HG03139 (cell line): ENCODE data around the gene MBD3.
"Not testable (repeated sequence)": the region's sequence is repeated elsewhere in the genome, so short reads cannot be mapped to it uniquely, and the experiment has no call there.

Experiments used
- ATAC-seq: cut with Tn5 transposase; IDR thresholded peaks from one replicate; pipeline ENCODE4 v1.9.1; 2021; ENCODE audit not compliant: unreplicated experiment

Gene MBD3

DNA sequence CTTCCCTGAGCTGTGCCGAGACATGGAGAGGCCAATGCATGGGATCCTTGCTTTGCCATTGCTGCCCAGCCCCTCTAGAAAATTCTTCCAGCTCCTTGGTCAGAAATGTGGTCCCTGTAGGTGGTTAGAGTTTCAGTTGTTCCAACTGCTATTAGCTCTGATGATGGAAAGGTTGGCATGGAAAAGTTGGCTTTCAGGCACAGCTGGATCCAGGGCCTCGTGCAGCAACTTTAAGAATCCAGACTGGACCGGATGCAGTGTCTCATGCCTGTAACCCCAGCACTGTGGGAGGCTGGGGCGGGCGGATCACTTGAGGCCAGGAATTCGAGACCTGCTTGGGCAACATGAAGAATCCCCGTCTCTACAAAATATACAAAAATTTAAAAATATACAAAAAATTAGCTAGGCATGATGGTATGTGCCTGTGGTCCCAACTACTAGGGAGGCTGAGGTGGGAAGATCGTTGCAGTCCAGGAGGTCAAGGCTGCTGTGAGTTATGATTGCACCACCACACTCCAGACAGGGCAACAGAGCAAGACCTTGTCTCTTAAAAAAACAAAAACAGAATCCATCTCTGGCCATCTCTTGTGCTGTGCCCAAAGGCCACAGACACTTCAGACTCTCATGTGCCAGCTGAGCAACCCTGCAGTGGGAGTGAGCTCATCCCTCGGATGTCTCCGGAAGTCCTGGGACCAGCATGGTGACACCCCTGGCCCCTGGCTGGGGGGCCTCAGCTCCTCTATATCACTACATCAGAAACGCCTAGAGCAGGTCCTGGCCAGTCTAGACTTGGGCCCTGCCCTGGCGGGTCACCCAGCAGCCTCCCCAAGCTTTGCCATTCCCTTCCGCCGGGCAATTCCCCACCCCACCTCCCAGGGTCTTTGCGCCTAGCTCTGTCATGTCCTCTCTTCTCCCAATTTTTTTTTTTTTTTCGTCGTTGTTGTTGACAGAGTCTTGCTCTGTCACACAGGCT, 41.3 kb downstream of the MBD3 start:
- ATAC-seq, result no peak

DNA sequence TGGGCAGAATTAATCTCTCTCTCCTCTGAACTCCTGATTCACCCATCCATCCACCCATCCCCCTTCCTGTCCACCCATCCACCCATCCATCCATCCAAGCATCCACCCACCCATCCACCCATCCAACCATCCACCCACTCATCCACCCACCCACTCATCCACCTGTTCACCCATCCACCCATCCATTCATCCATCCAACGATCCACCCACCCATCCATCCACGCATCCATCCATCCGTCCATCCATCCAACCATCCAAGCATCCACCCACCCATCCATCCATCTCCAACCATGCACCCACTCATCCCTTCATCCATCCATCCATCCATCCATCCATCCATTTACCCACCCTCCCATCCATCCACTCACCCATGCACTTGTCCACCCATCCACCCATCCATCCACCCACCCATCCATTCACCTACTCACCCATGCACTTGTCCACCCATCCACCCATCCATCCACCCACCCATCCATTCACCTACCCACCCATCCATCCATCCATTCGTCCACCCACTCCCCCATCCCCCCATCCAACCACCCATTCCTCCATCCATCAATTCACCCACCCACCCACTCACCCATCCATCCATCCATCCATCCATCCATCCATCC, 43.2 kb downstream of the MBD3 start:
- ATAC-seq, result no peak

DNA sequence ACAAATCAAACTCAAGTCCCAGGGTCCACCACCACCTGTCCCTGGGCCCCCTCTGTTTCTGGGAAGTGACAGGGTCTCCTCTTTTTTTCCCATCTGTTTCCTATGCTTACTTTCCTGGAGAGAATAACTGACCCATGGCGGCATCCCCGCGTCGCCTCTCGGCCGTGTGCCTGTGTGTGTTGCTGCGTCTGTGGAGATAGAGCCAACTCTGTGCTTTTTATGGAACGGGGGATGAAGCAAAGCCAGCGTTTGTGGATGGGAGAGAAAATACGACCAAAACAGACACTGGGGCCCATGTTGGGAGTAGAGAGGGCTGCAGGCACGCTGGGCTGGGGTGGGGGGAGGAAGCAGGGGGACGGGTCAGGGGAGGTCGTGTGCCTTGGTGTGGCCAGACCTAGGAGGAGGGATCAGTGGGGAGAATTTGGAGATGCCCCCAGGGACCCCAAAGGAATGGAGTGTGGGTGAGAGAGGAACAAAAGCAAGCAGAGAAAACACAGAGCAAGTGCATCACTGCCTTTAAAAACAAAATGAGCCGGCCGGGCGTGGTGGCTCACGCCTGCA, 52.2 kb downstream of the MBD3 start:
- ATAC-seq, result no peak

DNA sequence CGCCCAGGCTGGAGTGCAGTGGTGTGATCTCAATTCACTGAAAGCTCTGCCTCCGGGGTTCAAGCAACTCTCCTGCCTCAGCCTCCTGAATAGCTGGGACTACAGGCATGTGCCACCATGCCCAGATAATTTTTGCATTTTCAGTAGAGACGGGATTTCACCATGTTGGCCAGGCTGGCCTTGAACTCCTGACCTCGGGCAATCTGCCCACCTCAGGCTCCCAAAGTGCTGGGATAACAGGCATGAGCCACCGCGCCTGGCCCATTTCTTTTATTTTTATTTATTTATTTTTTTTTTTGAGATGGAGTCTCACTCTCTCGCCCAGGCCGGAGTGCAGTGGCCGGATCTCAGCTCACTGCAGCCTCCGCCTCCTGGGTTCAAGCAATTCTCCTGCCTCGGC, 52.9 kb downstream of the MBD3 start:
- not testable (repeated sequence) for ATAC-seq

DNA sequence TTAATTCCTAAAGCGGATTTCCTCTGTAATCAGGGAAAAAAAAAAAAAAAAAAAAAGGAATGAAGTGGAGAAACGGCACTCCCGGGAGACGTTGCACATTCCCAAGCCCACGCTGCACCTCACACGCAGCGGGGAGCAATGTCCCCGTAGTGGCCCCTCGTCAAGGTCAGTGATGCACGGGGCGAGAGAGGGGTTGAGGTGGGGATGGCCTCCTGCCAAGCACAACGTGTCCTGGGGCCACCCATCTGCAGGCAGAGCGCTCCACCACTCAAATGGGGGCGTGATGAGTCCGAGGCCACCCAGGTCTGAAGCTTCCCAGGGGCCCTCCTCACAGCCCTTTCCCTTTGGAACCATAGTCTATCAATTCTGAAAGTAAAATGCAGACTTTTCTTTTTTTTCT, 53.7 kb downstream of the MBD3 start:
- ATAC-seq, result no peak

DNA sequence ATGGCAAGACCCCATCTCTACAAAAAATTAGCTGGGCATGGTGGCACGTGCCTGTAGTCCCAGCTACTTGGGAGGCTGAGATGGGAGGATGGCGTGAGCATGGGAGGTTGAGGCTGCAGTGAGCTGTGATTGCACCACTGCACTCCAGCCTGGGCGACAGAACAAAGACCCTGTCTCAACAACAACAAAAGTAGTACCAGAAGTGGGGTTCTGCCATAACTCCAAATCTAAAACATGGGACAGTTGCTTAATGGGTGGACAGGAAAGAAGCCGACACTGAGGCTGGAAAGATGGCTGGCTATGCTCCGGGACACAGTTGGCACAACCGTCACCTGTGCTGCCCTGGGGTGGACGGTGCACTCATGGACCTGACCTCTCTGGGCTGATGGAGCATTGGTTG, 57.0 kb downstream of the MBD3 start:
- not testable (repeated sequence) for ATAC-seq

DNA sequence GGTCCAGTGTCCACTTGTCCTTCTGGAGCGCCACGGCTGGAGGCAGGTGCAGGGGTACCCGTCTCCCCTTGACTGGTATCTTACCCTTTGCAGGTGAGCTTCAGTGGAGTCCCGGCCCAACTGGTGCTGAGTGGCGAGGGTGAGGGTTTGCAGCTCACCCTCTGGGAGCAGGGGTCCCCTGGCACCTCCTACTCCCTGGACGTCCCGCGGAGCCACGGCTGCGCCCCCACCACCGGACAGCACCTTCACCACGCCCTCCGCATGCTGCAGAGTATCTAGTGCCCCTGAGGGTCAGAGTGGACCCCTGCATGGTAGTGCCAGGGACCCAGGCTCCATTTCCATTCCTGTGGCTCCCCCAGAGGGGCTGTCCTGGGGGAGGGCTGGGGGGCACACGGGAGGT, 57.7 kb downstream of the MBD3 start:
- ATAC-seq, result no peak

DNA sequence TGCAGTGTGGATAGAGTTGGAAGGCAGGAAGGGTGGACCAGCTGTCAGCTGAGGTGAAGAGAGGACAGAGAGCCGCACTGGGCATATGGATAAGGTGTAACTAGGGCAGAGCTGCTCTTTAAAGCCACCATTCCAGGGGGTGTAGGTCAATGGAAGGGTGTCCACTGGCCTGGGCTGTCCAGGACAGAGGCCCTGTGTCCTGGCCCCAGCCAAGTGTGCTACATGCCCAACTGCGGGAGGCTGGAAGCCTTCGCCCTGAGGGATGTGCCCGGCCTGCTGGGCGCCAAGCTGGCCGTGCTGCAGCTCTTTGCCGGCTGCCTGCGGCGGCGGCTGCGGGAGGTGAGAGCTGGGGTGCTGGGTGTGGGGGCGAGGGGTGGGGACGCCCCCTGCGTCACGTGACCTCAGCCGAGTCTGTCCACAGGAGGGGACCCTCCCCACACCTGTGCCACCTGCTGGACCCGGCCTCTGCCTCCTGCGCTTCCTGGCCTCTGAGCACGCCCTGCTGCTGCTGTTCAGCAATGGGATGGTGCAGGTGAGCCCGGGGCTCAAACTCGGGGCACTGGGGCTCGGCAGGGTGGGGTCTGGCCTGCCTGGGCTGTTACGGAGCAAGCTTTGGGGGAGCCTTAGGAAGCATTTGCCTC, 59.0 kb downstream of the MBD3 start:
- no peak for ATAC-seq

DNA sequence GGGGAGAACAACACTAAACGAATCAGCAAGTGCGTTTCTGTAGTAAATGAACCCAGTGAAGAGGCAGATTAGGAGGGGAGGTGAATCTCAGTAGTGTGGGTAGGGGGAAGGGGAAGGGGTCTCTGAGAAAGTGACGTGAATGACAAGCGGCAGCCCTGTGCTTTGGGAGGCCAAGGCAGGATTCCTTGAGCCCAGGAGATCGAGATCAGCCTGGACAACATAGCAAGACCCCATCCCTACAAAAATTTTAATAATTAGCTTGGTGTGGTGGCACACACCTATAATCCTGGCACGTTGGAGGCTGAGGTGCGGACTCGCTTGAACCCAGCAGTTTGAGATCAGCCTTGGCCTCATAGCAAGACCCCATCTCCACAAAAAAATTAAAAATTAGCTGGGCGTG, 60.7 kb downstream of the MBD3 start:
- ATAC-seq, result no peak

DNA sequence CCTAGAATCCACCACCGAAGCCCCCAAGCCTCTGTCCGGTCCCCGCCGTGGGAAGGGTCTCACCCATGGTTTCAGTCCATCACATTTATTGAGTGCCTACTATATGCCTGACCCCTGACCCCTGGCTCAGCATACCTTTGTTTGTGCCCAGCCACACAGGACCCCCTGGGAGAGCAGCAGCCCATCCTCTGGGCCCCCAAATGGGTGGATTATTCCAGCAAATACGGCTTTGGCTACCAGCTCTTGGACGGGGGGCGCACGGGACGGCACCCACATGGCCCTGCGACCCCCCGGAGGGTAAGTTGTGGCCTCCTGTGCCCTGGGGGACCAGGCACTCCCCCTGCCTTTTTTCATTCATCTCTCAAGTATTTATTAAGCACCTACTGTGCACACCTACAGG, 61.1 kb downstream of the MBD3 start:
- no peak for ATAC-seq

DNA sequence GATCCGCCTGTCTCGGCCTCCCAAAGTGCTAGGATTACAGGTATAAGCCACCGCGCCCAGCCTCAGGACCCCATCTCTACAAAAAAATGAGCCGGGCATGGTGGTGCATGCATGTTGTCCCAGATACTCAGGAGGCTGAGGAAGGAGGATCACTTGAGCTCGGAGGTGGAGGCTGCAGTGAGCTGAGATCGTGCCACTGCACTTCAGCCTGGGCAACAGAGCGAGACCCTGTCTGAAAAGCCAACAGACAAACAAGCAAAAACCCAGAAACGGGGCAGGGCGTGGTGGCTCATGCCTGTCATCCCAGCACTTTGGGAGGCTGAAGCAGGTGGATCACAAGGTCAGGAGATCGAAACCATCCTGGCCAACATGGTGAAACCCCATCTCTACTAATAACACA, 61.8 kb downstream of the MBD3 start:
- not testable (repeated sequence) for ATAC-seq

DNA sequence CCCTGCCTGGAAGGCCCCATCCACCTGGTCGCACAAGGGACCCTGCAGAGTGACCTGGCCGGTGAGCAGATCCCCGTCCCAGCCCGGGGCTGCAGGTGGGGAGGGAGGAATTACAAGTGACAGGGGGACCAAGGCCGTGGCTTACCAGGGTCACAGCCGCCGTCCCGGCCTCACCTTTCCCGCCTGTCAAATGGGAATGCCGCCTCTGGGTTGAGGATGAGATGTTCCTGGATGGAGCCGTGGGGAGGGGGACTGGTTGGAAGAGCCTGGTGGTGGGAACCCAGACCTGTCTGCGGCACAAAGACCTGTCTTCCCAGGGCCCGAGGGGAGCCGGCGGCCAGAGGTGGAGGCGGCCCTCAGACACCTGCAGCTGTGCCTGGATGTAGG, 63.2 kb downstream of the MBD3 start:
- ATAC-seq, result no peak

DNA sequence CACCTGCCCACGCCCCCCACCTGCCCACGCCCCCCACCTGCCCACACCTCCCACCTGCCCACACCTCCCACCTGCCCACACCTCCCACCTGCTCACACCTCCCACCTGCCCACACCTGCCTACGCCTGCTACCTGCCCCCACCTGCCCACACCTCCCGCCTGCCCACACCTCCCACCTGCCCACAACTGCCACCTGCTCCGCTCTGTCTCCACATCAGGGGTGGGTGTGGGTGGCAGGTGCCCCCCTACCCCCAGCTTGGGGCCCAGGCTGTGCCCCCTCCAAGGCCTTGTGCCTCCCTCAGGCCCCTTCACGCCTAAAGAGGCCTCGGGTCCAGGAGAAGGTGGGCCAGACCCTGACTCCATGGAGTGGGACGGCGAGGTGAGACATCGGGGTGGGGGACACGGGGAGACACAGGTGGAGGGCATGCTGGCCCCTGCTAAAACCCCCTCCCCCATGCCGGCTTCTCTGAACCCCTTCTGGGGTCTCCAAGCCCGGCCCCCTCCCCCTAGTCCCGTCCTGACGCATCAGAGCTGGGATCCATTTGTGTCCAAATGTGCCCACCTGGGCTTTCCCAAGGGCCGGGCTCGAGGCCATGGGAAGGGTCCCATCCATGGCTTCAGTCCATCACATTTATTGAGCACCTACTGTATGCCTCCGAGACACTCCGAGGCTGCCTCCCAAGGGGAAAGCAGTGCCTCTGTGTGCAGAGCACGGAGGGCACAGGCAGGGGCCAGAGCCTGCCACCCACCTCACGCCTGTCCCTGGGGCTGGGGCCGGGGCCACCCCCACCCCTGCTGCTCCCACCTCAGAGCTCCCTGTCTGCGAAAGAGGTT, 63.9 kb downstream of the MBD3 start:
- no peak for ATAC-seq

DNA sequence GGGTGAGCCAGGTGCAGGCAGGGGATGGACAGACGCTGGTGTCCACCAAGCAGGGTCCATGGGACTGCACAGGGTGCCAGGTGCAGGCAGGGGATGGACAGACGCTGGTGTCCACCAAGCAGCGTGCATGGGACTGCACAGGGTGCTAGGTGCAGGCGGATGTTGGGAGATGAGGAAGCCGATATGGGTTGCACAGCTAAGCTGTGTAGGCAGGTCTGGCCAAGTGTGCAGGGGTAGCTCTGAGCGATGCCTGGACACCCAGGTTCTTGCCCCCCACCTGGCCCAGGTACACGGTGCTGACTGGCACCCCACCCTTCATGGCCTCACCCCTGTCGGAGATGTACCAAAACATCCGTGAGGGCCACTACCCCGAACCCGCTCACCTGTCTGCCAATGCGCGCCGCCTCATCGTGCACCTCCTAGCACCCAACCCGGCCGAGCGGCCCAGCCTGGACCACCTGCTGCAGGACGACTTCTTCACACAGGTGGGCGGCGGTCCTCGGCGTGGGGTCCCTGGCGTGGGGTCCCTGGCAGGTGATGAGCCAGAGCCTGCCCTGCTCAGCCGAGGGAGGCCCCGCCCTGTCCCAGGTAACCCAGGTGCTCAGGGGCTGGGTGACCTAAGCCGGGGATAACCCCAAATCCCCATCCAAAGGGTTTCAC, 64.9 kb downstream of the MBD3 start:
- ATAC-seq, result no peak

DNA sequence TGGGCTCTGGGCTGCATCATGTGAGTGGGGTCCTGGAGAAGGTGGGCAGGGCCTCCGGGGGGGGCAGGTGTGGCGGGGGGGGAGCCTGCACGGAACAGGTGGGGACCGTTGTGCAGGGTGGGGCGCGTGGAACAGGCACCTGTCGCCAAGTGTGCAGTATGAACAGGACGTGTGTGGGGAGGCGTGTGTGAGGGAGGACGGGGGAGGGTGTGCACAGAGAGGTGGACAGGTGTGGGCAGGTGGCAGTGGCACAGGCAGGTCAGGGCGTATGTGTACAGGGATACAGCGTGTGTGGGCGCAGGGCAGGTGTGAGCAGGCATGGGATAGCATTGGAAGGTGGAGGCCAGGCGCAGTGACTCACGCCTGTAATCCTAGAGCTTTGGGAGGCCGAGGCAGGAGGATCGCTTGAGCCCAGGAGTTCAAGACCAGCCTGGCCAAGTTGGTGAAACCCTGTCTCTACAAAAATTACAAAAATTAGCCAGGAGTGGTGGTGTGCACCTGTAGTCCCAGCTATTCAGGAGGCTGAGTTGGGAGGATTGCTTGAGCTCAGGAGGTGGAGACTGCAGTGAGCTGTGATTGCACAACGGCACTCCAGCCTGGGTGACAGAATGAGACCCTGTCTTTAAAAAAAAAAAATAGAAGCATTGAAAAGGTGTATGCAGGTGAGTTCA, 65.6 kb downstream of the MBD3 start:
- no peak for ATAC-seq

DNA sequence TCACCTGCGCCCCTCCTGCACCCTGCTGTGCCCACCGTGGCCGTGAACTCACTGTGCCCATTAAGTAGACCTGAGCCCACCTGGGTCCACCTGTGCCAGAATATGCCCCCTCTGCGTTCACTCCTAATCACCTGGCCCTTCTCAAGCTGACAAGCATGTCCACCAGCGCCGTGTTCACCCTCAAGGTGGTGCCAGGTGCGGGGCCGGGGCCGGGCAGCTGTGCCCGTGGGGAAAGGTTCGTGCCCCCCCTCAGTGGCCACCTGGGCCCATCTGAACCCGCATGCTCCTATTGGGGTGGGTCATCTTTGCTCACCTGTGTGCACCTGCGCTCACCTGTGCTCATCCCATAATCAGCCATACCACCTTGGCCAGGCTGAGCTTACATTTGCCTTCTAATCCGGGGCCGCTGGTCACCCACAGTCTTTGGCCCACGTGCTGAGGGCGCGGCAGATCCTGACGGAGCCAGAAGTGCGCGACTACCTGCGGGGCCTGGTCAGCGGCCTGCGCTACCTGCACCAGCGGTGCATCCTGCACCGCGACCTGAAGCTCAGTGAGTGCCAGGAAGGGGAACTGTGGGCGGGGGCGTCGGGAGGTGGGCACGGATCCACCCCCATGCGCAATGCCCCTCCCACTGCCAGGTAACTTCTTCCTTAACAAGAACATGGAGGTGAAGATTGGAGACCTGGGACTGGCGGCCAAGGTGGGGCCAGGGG, 66.4 kb downstream of the MBD3 start:
- no peak for ATAC-seq

DNA sequence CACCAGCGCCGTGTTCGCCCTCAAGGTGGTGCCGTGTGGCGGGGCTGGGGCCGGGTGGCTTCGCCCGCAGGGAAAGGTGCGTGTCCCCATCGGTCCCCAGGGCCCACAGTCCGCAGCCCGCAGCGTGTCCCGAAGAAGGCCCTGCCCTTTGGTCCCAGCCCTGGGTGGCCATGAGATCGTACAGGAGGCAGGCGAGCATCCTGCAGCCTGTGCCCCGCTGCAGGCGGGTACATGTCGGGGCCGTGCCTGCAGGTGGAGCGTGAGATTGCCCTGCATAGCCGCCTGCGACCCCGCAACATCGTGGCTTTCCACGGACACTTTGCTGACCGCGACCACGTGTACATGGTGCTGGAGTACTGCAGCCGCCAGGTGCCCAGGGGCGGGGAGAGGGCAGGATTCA, 67.3 kb downstream of the MBD3 start:
- no peak for ATAC-seq

DNA sequence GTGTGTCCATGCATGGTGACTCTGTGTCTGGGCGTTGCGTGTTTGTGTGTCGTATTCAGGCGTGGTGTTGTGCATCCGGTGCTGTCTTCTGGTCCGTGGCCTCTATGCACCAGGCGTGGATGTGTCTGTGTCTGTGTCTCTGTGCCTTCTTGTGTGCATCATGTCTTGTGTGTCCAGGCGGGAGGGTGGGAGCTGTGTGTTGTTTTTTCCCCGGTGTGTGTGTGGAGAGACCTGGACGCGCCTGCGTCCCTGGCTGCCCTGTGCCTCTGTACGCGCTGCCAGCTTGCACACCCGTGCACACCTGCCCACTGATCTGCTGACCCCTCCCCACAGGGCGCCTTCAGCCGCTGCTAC, 67.7 kb downstream of the MBD3 start:
- no peak for ATAC-seq

DNA sequence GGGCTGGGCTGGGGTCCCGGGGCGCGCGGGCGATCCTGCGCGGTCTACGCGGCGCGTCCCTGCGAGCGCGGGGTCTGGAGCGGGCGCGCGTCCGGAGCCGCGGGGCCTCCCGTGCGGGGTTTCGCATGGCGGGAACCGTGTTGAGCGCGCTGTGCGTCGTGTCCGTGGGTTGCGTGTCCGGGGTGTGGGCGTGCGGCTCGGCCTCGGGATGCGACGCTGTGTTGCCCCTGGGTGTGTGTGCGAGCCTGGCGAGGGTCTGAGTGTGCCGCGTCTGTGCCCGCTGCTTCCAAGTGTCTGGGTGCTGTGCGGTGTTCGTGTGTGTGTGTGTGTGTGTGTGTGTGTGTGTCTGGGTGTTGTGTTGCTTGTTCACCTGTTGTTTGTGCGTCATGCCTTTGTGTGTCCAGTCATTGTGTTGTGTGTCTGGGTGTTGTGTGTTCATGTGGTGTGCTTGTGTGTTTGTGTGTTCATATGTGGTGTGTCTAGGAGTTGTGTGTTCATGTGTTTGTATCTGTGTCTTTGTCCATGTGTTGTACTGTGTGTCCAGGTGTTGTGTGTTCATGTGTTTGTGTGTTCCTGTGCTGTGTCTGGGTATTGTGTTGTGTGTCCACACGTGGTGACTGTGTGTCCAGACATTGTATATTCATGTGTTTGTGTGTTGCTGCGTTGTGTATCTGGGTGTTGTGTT, 68.2 kb downstream of the MBD3 start:
- ATAC-seq, result no peak
